ENCODE results near the gene SUPV3L1. TPM values are rescaled to one million over a fixed set of nuclear protein-coding genes. Genes with fewer than 3 reads are reported as not detected.
A peak's percentile ranks its signal among the peaks of the same experiment; 100 is the strongest.

The SUPV3L1 gene
- total and polyA plus RNA-seq, 9 donors: 21.7 to 39.8 (median 28.4) TPM

DNA sequence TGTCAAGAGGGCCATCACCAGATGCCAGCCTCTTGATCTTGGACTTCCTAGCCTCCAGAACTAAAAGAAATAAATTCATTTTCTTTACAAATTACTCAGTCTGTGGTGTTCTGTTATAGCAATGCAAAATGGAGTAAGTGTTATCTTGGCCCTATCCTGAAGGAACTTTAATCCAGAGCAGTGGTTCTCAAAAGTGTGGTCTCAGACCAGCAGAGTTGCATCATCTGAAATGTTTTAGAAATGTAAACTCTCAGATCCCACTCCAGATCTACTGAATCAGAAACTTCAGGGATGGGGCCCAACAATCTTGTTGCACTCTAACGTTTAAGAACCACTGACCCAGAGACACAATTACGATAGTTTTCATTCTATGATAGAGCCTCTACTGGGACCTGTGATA lies 3.2 kb upstream of the SUPV3L1 start:
- no peak for DNase-seq
- no peak overlapping the region for H3K27ac ChIP-seq
- no peak overlapping the region for H3K4me3 ChIP-seq
- no peaks in the 10 kb centered on the region for H3K27me3 ChIP-seq
- H3K4me1 ChIP-seq (ENCODE audit: insufficient read depth): peaks cover 2% of the 10 kb centered on the region
- TF ChIP-seq, protein P1, sequence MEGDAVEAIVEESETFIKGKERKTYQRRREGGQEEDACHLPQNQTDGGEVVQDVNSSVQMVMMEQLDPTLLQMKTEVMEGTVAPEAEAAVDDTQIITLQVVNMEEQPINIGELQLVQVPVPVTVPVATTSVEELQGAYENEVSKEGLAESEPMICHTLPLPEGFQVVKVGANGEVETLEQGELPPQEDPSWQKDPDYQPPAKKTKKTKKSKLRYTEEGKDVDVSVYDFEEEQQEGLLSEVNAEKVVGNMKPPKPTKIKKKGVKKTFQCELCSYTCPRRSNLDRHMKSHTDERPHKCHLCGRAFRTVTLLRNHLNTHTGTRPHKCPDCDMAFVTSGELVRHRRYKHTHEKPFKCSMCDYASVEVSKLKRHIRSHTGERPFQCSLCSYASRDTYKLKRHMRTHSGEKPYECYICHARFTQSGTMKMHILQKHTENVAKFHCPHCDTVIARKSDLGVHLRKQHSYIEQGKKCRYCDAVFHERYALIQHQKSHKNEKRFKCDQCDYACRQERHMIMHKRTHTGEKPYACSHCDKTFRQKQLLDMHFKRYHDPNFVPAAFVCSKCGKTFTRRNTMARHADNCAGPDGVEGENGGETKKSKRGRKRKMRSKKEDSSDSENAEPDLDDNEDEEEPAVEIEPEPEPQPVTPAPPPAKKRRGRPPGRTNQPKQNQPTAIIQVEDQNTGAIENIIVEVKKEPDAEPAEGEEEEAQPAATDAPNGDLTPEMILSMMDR (IDR thresholded peaks at IDR 0.05): no peak
- TF ChIP-seq EP300 (IDR thresholded peaks at IDR 0.05): no peak
- TF ChIP-seq POLR2A (IDR thresholded peaks at IDR 0.05): no peak
- no peaks in the 10 kb centered on the region for H3K36me3 ChIP-seq
- 75 to 83% (median 82%) methylated on average over 2 of the region's 2 CpGs for WGBS, 3 donors
- no peaks in the 10 kb centered on the region for H3K9me3 ChIP-seq
- intact Hi-C loops (cut with DNase I): no loop called here

DNA sequence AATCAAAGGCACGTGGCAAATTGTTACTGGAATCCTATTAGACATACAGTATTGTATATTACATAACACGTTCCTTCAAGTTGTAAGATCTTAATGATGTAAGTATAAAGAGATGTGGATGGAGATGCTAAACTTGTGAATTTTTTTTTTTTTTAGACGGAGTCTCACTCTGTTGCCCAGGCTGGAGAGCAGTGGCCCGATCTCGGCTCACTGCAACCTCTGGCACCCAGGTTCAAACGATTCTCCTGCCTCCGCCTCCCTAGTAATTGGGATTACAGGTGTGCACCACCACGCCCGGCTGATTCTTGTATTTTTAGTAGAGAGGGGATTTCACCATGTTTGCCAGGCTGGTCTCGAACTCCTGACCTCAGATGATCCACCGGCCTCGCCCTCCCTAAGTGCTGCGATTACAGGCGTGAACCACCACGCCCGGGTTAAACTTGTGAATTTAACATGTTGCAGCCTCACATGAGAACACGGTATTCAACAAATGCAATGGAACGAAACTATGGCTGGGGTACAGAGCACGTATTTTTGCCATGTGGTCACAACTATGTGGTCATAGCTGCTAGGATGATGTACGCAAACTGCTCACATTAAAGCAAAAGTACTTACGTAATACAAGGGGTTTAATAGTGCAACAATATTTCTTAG lies 818 bp upstream of the SUPV3L1 start:
- Histone ChIP-seq H3K9me3 (no peaks in the 10 kb centered on the region), H3K4me1 (ENCODE audit: insufficient read depth) (peaks cover 3% of the 10 kb centered on the region), H3K36me3 (no peaks in the 10 kb centered on the region), H3K27ac (peak overlapping the region in 1 of 2 donors; percentile 96), H3K27me3 (no peaks in the 10 kb centered on the region), H3K4me3 (peak overlapping the region; percentile 71)
- WGBS, 3 donors: 25 to 32% (median 31%) methylated on average over 21 of the region's 21 CpGs
- TF ChIP-seq, protein P1 (IDR thresholded peaks at IDR 0.05): no peak
- no peak for TF ChIP-seq POLR2A (IDR thresholded peaks at IDR 0.05)
- TF ChIP-seq EP300 (IDR thresholded peaks at IDR 0.05): no peak
- peak in 4 of 5 donors; percentile 7 to 41 (median 34) for DNase-seq
- intact Hi-C loops (cut with DNase I): no loop called here

DNA sequence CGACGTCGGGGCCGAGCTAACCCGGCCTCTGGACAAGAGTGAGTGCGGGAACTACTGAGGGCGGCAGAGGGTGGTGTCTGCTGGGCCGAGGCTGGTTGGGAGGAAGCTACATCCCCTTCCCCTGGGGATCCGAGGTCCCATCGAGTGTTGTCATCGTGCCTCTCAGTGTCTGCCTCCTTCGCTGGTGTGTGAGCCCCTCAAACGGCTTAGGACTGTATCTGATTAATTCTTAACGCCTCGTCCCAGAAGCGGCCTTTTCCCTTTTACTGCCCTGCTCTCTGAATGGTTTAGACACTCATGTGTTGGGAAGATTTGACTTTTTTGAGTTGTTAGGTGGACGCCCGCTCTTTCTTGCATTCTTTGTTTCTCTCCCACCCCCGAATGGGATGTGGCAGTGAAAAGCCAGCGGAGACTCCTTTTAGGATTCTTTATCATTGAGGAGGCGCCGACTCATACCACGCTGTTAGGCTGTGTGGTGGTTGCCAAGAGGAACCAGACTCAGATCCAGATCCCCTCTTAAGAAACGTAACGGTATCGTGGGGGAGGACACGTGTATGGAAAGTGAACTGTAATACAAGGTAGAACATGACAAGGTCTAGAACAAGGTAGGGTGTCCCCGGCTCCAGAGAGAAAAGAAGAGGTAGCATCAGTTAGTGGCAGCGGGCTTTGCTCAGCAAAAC lies 631 bp downstream of the SUPV3L1 start:
- DNase-seq: peak in 1 of 5 donors; percentile 28
- no peaks in the 10 kb centered on the region for H3K36me3 ChIP-seq
- peaks cover 3% of the 10 kb centered on the region for H3K4me1 ChIP-seq (ENCODE audit: insufficient read depth)
- intact Hi-C loops (cut with DNase I): loop anchor here in 1 of 4 donors (2.0 kb wide), 1 partner anchor 58 kb away; no protein-coding TSS in a partner anchor
- peak overlapping the region; percentile 62 to 96 for H3K27ac ChIP-seq
- peak overlapping the region; percentile 71 for H3K4me3 ChIP-seq
- H3K9me3 ChIP-seq: no peaks in the 10 kb centered on the region
- H3K27me3 ChIP-seq: no peaks in the 10 kb centered on the region
- WGBS, 3 donors: 2 to 4% (median 3%) methylated on average over 27 to 29 of the region's 29 CpGs
- TF ChIP-seq POLR2A (IDR thresholded peaks at IDR 0.05) (no peak), EP300 (IDR thresholded peaks at IDR 0.05) (no peak)
- TF ChIP-seq, protein P1 (IDR thresholded peaks at IDR 0.05): no peak

DNA sequence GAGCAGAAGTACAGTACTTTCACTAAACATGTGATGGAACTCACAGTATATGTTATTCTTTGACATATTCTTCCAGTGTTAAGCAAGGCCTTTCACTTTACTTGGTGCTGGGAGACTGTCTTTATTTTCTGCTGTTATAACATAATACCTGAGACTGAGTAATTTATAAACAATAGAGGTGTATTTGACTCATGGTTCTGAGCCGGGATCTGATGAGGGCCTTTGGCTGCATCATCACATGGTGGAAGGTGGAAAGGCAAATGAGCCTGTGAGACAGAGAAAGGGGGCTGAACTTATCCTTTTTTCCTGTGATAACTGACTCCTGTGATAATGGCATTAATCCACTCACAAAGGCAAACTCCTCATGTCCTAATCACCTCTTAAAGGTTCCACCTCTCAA lies 1.4 kb downstream of the SUPV3L1 start:
- Histone ChIP-seq H3K4me1 (ENCODE audit: insufficient read depth) (peaks cover 3% of the 10 kb centered on the region), H3K4me3 (peak overlapping the region; percentile 71), H3K27me3 (no peaks in the 10 kb centered on the region), H3K36me3 (no peaks in the 10 kb centered on the region), H3K27ac (no peak overlapping the region), H3K9me3 (no peaks in the 10 kb centered on the region)
- TF ChIP-seq EP300 (IDR thresholded peaks at IDR 0.05): no peak
- TF ChIP-seq, protein P1 (IDR thresholded peaks at IDR 0.05): no peak
- intact Hi-C loops (cut with DNase I): loop anchor here in 1 of 4 donors (2.0 kb wide), 1 partner anchor 59 kb away; no protein-coding TSS in a partner anchor
- no peak for DNase-seq
- WGBS, 3 donors: 41 to 68% (median 58%) methylated on average over 1 of the region's 1 CpG

Data from ovary (tissue), 9 donors.